GM21526 (cell line): Measurements from ENCODE around the gene KLHL29.

Experiments
- ATAC-seq: cut with Tn5 transposase; IDR thresholded peaks from one replicate; pipeline ENCODE4 v1.9.1; 2021; ENCODE audit warnings: moderate library complexity; ENCODE audit not compliant: unreplicated experiment, low FRiP score

KLHL29 gene

GRCh38 chr2:23599667-23600066, 214.7 kb downstream of the KLHL29 start:
- ATAC-seq: no peak

- ATAC-seq: no peak
These were observed 215.4 kb downstream of the KLHL29 start for GRCh38 chr2:23600346-23600745.

GRCh38 chr2:23601301-23601965, 216.5 kb downstream of the KLHL29 start:
- ATAC-seq: no peak

- ATAC-seq: no peak
These were observed 217.1 kb downstream of the KLHL29 start for GRCh38 chr2:23602116-23602515.

GRCh38 chr2:23603156-23603555, 218.2 kb downstream of the KLHL29 start:
- no peak for ATAC-seq

- ATAC-seq: no peak
These were observed 218.6 kb downstream of the KLHL29 start for GRCh38 chr2:23603581-23603980.

GRCh38 chr2:23604731-23605130, 219.8 kb downstream of the KLHL29 start:
- ATAC-seq: no peak

GRCh38 chr2:23605236-23605635, 220.3 kb downstream of the KLHL29 start:
- ATAC-seq: no peak

GRCh38 chr2:23606196-23606595, 221.2 kb downstream of the KLHL29 start:
- no peak for ATAC-seq

GRCh38 chr2:23606968-23607367, 222.0 kb downstream of the KLHL29 start:
- ATAC-seq: no peak

GRCh38 chr2:23607925-23608324, 222.9 kb downstream of the KLHL29 start:
- ATAC-seq: no peak

- no peak for ATAC-seq
These were observed 224.3 kb downstream of the KLHL29 start for GRCh38 chr2:23609254-23609653.

- ATAC-seq: no peak
These were observed 226.9 kb downstream of the KLHL29 start for GRCh38 chr2:23611839-23612238.

- no peak for ATAC-seq
These were observed 229.7 kb downstream of the KLHL29 start for GRCh38 chr2:23614701-23615100.

- no peak for ATAC-seq
These were observed 230.4 kb downstream of the KLHL29 start for GRCh38 chr2:23615216-23616020.

GRCh38 chr2:23616630-23617029, 231.7 kb downstream of the KLHL29 start:
- ATAC-seq: no peak

- ATAC-seq: no peak
These were observed 232.3 kb downstream of the KLHL29 start for GRCh38 chr2:23617167-23617810.

- ATAC-seq: no peak
These were observed 232.8 kb downstream of the KLHL29 start for GRCh38 chr2:23617811-23618215.

GRCh38 chr2:23618265-23618664, 233.3 kb downstream of the KLHL29 start:
- no peak for ATAC-seq

GRCh38 chr2:23618794-23619530, 234.0 kb downstream of the KLHL29 start:
- ATAC-seq: no peak

- ATAC-seq: no peak
These were observed 235.0 kb downstream of the KLHL29 start for GRCh38 chr2:23619941-23620340.
